HEK293 (cell line): Measurements from ENCODE around the gene CLEC2D.

Experiments
- KLF17 ChIP-seq: fragments of 450-650 bp; formaldehyde crosslinking; IDR thresholded peaks from 2 replicates; pipeline ENCODE4 v1.5.1; 2016; ENCODE audit warnings: missing biosample characterization, missing genetic modification characterization
- OSR2 ChIP-seq: fragments of 450-650 bp; formaldehyde crosslinking; IDR thresholded peaks from 2 replicates; pipeline ENCODE4 v1.5.1; 2016; ENCODE audit warnings: missing biosample characterization, missing genetic modification characterization
- OVOL3 ChIP-seq: fragments of 450-650 bp; formaldehyde crosslinking; IDR thresholded peaks from 2 replicates; pipeline ENCODE4 v1.5.1; 2016; ENCODE audit warnings: missing biosample characterization, missing genetic modification characterization
- RBAK ChIP-seq: fragments of 450-650 bp; formaldehyde crosslinking; IDR thresholded peaks from 2 replicates; pipeline ENCODE4 v1.5.1; 2016; ENCODE audit warnings: missing biosample characterization, missing genetic modification characterization
- REPIN1 ChIP-seq: fragments of 450-650 bp; formaldehyde crosslinking; IDR thresholded peaks from 2 replicates; pipeline ENCODE4 v1.5.1; 2017; ENCODE audit warnings: missing biosample characterization, missing genetic modification characterization, low read depth
- SALL2 ChIP-seq: fragments of 450-650 bp; formaldehyde crosslinking; IDR thresholded peaks from 2 replicates; pipeline ENCODE4 v1.5.0; 2017; ENCODE audit warnings: missing biosample characterization, mild to moderate bottlenecking, missing genetic modification characterization, borderline replicate concordance
- SP3 ChIP-seq: fragments of 450-650 bp; formaldehyde crosslinking; IDR thresholded peaks from 2 replicates; pipeline ENCODE4 v1.5.1; 2016; ENCODE audit warnings: missing biosample characterization, missing genetic modification characterization
- YY2 ChIP-seq: fragments of 450-650 bp; formaldehyde crosslinking; IDR thresholded peaks from 2 replicates; pipeline ENCODE4 v1.5.1; 2016; ENCODE audit warnings: missing biosample characterization, missing genetic modification characterization
- ZBTB26 ChIP-seq: fragments of 450-650 bp; formaldehyde crosslinking; optimal IDR thresholded peaks from 2 replicates; pipeline ENCODE3; 2016; ENCODE audit warnings: missing biosample characterization, mild to moderate bottlenecking, missing genetic modification characterization
- ZEB2 ChIP-seq: fragments of 450-650 bp; formaldehyde crosslinking; IDR thresholded peaks from 2 replicates; pipeline ENCODE4 v1.5.1; 2016; ENCODE audit warnings: missing biosample characterization, missing genetic modification characterization
- ZNF138 ChIP-seq: fragments of 450-650 bp; formaldehyde crosslinking; IDR thresholded peaks from 2 replicates; pipeline ENCODE4 v1.5.1; 2016; ENCODE audit warnings: missing biosample characterization, missing genetic modification characterization, borderline replicate concordance
- ZNF155 ChIP-seq: fragments of 450-650 bp; formaldehyde crosslinking; IDR thresholded peaks from 2 replicates; pipeline ENCODE4 v1.5.1; 2016; ENCODE audit warnings: missing biosample characterization, missing genetic modification characterization
- ZNF223 ChIP-seq: fragments of 450-650 bp; formaldehyde crosslinking; IDR thresholded peaks from 2 replicates; pipeline ENCODE4 v1.5.1; 2016; ENCODE audit warnings: missing biosample characterization, missing genetic modification characterization
- ZNF248 ChIP-seq: fragments of 450-650 bp; formaldehyde crosslinking; IDR thresholded peaks from 2 replicates; pipeline ENCODE4 v1.5.1; 2017; ENCODE audit warnings: missing biosample characterization, missing genetic modification characterization
- ZNF280D ChIP-seq: fragments of 450-650 bp; formaldehyde crosslinking; IDR thresholded peaks from 2 replicates; pipeline ENCODE4 v1.5.1; 2016; ENCODE audit warnings: missing biosample characterization, missing genetic modification characterization
- ZNF37A ChIP-seq: fragments of 450-650 bp; IDR thresholded peaks from 2 replicates; pipeline ENCODE4 v1.5.1; 2018; ENCODE audit warnings: missing biosample characterization, missing genetic modification characterization
- ZNF416 ChIP-seq: fragments of 450-650 bp; formaldehyde crosslinking; IDR thresholded peaks from 2 replicates; pipeline ENCODE4 v1.5.1; 2016; ENCODE audit warnings: missing biosample characterization, missing genetic modification characterization
- ZNF48 ChIP-seq: fragments of 450-650 bp; formaldehyde crosslinking; IDR thresholded peaks from 2 replicates; pipeline ENCODE4 v1.5.1; 2016; ENCODE audit warnings: missing biosample characterization, missing genetic modification characterization
- ZNF529 ChIP-seq: fragments of 450-650 bp; formaldehyde crosslinking; IDR thresholded peaks from 2 replicates; pipeline ENCODE4 v1.5.1; 2017; ENCODE audit warnings: missing genetic modification characterization, missing biosample characterization; ENCODE audit not compliant: insufficient replicate concordance
- ZNF561 ChIP-seq: fragments of 450-650 bp; IDR thresholded peaks from 2 replicates; pipeline ENCODE4 v1.5.1; 2018; ENCODE audit warnings: missing biosample characterization, missing genetic modification characterization, borderline replicate concordance
- ZNF623 ChIP-seq: fragments of 450-650 bp; formaldehyde crosslinking; IDR thresholded peaks from 2 replicates; pipeline ENCODE4 v1.5.1; 2016; ENCODE audit warnings: missing biosample characterization, missing genetic modification characterization
- ZNF629 ChIP-seq: fragments of 450-650 bp; formaldehyde crosslinking; IDR thresholded peaks from 2 replicates; pipeline ENCODE4 v1.5.1; 2017; ENCODE audit warnings: missing biosample characterization, missing genetic modification characterization
- ZNF701 ChIP-seq: fragments of 450-650 bp; formaldehyde crosslinking; IDR thresholded peaks from 2 replicates; pipeline ENCODE4 v1.5.1; 2016; ENCODE audit warnings: missing biosample characterization, missing genetic modification characterization
- ZNF747 ChIP-seq: fragments of 450-650 bp; formaldehyde crosslinking; IDR thresholded peaks from 2 replicates; pipeline ENCODE4 v1.5.1; 2016; ENCODE audit warnings: missing biosample characterization, missing genetic modification characterization
- ZNF777 ChIP-seq: fragments of 450-650 bp; formaldehyde crosslinking; IDR thresholded peaks from 2 replicates; pipeline ENCODE4 v1.5.1; 2017; ENCODE audit warnings: missing biosample characterization, missing genetic modification characterization, borderline replicate concordance
- ZSCAN23 ChIP-seq: fragments of 450-650 bp; formaldehyde crosslinking; IDR thresholded peaks from 2 replicates; pipeline ENCODE4 v1.5.1; 2016; ENCODE audit warnings: missing biosample characterization, missing genetic modification characterization
- TF ChIP-seq, protein P1 (sequence below): fragments of 450-650 bp; IDR thresholded peaks from 2 replicates; pipeline ENCODE4 v1.5.1; 2018; ENCODE audit warnings: missing biosample characterization, missing genetic modification characterization
- TF ChIP-seq, protein P2 (sequence below): fragments of 450-650 bp; formaldehyde crosslinking; IDR thresholded peaks from 2 replicates; pipeline ENCODE4 v1.5.1; 2016; ENCODE audit warnings: missing biosample characterization, missing genetic modification characterization

CLEC2D gene

GRCh38 chr12:9647825-9648700 is 21.4 kb upstream of the CLEC2D start (continued):
- no peak for TF ChIP-seq ZNF280D (tag by site-specific recombination)
- TF ChIP-seq ZNF416 (tag by site-specific recombination): no peak
- no peak for TF ChIP-seq RBAK (tag by site-specific recombination)
- no peak for TF ChIP-seq YY2 (tag by site-specific recombination)
- TF ChIP-seq ZNF223 (tag by site-specific recombination): no peak
- peak; percentile 59 for TF ChIP-seq OSR2
- TF ChIP-seq ZNF777: no peak
- no peak for TF ChIP-seq ZNF623
- no peak for TF ChIP-seq ZNF138 (tag by site-specific recombination)
- 0 out of 2 replicates have a peak, but pooled peaks have one; percentile 43 for TF ChIP-seq KLF17 (tag by site-specific recombination)
- peak; percentile 87 for TF ChIP-seq SP3 (tag by site-specific recombination)
- TF ChIP-seq REPIN1 (tag by site-specific recombination): no peak
- no peak for TF ChIP-seq ZNF37A (tag by site-specific recombination)
- no peak for TF ChIP-seq OVOL3 (tag by site-specific recombination)
- TF ChIP-seq ZSCAN23 (tag by site-specific recombination): no peak
- TF ChIP-seq ZNF248 (tag by site-specific recombination): no peak
- no peak for TF ChIP-seq ZNF529 (tag by site-specific recombination)
- TF ChIP-seq SALL2 (tag by site-specific recombination): no peak
- no peak for TF ChIP-seq ZNF701 (tag by site-specific recombination)
- TF ChIP-seq, protein P1, sequence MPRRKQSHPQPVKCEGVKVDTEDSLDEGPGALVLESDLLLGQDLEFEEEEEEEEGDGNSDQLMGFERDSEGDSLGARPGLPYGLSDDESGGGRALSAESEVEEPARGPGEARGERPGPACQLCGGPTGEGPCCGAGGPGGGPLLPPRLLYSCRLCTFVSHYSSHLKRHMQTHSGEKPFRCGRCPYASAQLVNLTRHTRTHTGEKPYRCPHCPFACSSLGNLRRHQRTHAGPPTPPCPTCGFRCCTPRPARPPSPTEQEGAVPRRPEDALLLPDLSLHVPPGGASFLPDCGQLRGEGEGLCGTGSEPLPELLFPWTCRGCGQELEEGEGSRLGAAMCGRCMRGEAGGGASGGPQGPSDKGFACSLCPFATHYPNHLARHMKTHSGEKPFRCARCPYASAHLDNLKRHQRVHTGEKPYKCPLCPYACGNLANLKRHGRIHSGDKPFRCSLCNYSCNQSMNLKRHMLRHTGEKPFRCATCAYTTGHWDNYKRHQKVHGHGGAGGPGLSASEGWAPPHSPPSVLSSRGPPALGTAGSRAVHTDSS (tag by site-specific recombination): no peak
- TF ChIP-seq ZNF561 (tag by site-specific recombination): no peak; the same call in 1 of the 2 replicates
- no peak for TF ChIP-seq ZNF747
- peak; percentile 94 for TF ChIP-seq ZBTB26
- TF ChIP-seq ZNF155 (tag by site-specific recombination): no peak
- TF ChIP-seq, protein P2, sequence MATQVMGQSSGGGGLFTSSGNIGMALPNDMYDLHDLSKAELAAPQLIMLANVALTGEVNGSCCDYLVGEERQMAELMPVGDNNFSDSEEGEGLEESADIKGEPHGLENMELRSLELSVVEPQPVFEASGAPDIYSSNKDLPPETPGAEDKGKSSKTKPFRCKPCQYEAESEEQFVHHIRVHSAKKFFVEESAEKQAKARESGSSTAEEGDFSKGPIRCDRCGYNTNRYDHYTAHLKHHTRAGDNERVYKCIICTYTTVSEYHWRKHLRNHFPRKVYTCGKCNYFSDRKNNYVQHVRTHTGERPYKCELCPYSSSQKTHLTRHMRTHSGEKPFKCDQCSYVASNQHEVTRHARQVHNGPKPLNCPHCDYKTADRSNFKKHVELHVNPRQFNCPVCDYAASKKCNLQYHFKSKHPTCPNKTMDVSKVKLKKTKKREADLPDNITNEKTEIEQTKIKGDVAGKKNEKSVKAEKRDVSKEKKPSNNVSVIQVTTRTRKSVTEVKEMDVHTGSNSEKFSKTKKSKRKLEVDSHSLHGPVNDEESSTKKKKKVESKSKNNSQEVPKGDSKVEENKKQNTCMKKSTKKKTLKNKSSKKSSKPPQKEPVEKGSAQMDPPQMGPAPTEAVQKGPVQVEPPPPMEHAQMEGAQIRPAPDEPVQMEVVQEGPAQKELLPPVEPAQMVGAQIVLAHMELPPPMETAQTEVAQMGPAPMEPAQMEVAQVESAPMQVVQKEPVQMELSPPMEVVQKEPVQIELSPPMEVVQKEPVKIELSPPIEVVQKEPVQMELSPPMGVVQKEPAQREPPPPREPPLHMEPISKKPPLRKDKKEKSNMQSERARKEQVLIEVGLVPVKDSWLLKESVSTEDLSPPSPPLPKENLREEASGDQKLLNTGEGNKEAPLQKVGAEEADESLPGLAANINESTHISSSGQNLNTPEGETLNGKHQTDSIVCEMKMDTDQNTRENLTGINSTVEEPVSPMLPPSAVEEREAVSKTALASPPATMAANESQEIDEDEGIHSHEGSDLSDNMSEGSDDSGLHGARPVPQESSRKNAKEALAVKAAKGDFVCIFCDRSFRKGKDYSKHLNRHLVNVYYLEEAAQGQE: no peak
- TF ChIP-seq ZNF629 (tag by site-specific recombination): 0 out of 2 replicates have a peak, but pooled peaks have one; percentile 35
- TF ChIP-seq ZEB2 (tag by site-specific recombination): peak; percentile 58; the same call in 1 of the 2 replicates
- TF ChIP-seq ZNF48: no peak
